Thyroid gland (tissue), 4 donors: ENCODE data around the gene RASL12. TPM values are rescaled to one million over a fixed set of nuclear protein-coding genes. Genes with fewer than 3 reads are reported as not detected.

Source experiments
- DNase-seq, 2 donors: peaks; one replicate each; pipeline ENCODE4 v3.0.0-alpha.2; 2019
- H3K27ac ChIP-seq, 3 donors: fragments of 200-600 bp; sonication (generic); 1 replicate in 2 of 3; 2 replicates in 1 of 3; pipeline ENCODE4 v1.5.1; 2016 to 2019; ENCODE audit warnings: mild to moderate bottlenecking in 1 of 3, moderate library complexity in 1 of 3
- H3K27me3 ChIP-seq: fragments of 200-600 bp; sonication (generic); one replicate; pipeline ENCODE4 v1.5.1; 2019
- H3K36me3 ChIP-seq, 2 donors: fragments of 200-600 bp; sonication (generic); one replicate each; pipeline ENCODE4 v1.5.1; 2016 to 2019
- H3K4me1 ChIP-seq, 2 donors: fragments of 200-600 bp; sonication (generic); one replicate each; pipeline ENCODE4 v1.5.1; 2017 to 2019
- H3K4me3 ChIP-seq, 3 donors: fragments of 200-600 bp; sonication (generic); replicated peaks in 1 of 3; 1 replicate in 2 of 3; 2 replicates in 1 of 3; pipeline ENCODE4 v1.5.1; 2016; ENCODE audit warnings: mild to moderate bottlenecking in 1 of 3
- H3K9me3 ChIP-seq: fragments of 200-600 bp; sonication (generic); one replicate; pipeline ENCODE4 v1.5.1; 2017
- CTCF ChIP-seq, 6 experiments: fragments of 200-600 bp in 3 of 6; fragments of 450-650 bp in 3 of 6; sonication (generic) in 3 of 6; IDR thresholded peaks; one replicate each; pipeline ENCODE4 v1.5.1; 2016 to 2019; ENCODE audit warnings: antibody characterized with exemption in 6 of 6, mild to moderate bottlenecking in 2 of 6, inconsistent platforms in 1 of 6, moderate library complexity in 1 of 6
- POLR2A ChIP-seq, 2 donors: fragments of 450-650 bp; IDR thresholded peaks; one replicate each; pipeline ENCODE4 v1.6.1; 2017; ENCODE audit warnings: antibody characterized with exemption in 2 of 2, mild to moderate bottlenecking in 2 of 2, moderate library complexity in 1 of 2
- WGBS, 2 donors: methylation state at CpG; one replicate each; pipeline ENCODE4 v1.1.5; 2017; 5-methylcytosine and 5-hydroxymethylcytosine counted together
- intact Hi-C: fragments of 100-400 bp; cut with DNase I; formaldehyde crosslinking; loops from one replicate; pipeline ENCODE4 v1.15.1; 2023
- total RNA-seq, 4 donors: library from RNA; depleted of rRNA; stranded (reverse); fragments of >200 nt; gene quantifications; one replicate each; pipeline ENCODE4 v1.2.3, GENCODE V29; 2016

RASL12 gene
- total RNA-seq, 4 donors from 2014 or later, result 5.1 to 12.5 (median 7.7) TPM

GRCh38 chr15:65084500-65085206 lies 16.9 kb upstream of the RASL12 start:
- Histone ChIP-seq H3K27ac (peak overlapping the region; percentile 11 to 97 (median 84)), H3K9me3 (no peaks in the 10 kb centered on the region), H3K36me3 (no peaks in the 10 kb centered on the region), H3K27me3 (no peaks in the 10 kb centered on the region), H3K4me3 (no peak overlapping the region), H3K4me1 (peaks cover 67 to 91% of the 10 kb centered on the region in 2 donors)
- DNase-seq, result no peak
- TF ChIP-seq POLR2A (IDR thresholded peaks at IDR 0.05) (no peak), CTCF (IDR thresholded peaks at IDR 0.05) (no peak)
- intact Hi-C loops, result no loop called here
- WGBS, 2 donors, result 88% methylated on average over 7 of the region's 7 CpGs

- no peaks in the 10 kb centered on the region for H3K9me3 ChIP-seq
- no peak overlapping the region for H3K4me3 ChIP-seq
- peak overlapping the region in 1 of 3 donors; percentile 60 for H3K27ac ChIP-seq
- no peaks in the 10 kb centered on the region for H3K36me3 ChIP-seq
- intact Hi-C loops, result no loop called here
- DNase-seq, result no peak
- 48 to 55% methylated on average over 7 of the region's 7 CpGs for WGBS, 2 donors
- TF ChIP-seq POLR2A (IDR thresholded peaks at IDR 0.05), result no peak
- peak in 1 of 6 experiments; percentile 10 for TF ChIP-seq CTCF (IDR thresholded peaks at IDR 0.05)
- peaks cover 54 to 77% of the 10 kb centered on the region in 2 donors for H3K4me1 ChIP-seq
- H3K27me3 ChIP-seq, result no peaks in the 10 kb centered on the region
Measured at GRCh38 chr15:65083262-65083701, 15.5 kb upstream of the RASL12 start.

GRCh38 chr15:65082303-65082953 lies 14.6 kb upstream of the RASL12 start:
- Histone ChIP-seq H3K4me3 (no peak overlapping the region), H3K4me1 (peaks cover 45 to 77% of the 10 kb centered on the region in 2 donors), H3K36me3 (no peaks in the 10 kb centered on the region), H3K27ac (peak overlapping the region in 2 of 3 donors; percentile 60 to 69), H3K27me3 (no peaks in the 10 kb centered on the region), H3K9me3 (no peaks in the 10 kb centered on the region)
- WGBS, 2 donors, result 49 to 58% methylated on average over 7 of the region's 7 CpGs
- DNase-seq, result peak in 1 of 2 donors; percentile 33
- TF ChIP-seq POLR2A (IDR thresholded peaks at IDR 0.05) (no peak), CTCF (IDR thresholded peaks at IDR 0.05) (no peak)
- intact Hi-C loops, result no loop called here

- H3K4me3 ChIP-seq, result no peak overlapping the region
- 79 to 81% methylated on average over 5 of the region's 5 CpGs for WGBS, 2 donors
- no peaks in the 10 kb centered on the region for H3K9me3 ChIP-seq
- peaks cover 38 to 71% of the 10 kb centered on the region in 2 donors for H3K4me1 ChIP-seq
- DNase-seq, result no peak
- peak overlapping the region; percentile 2 to 69 (median 60) for H3K27ac ChIP-seq
- no peaks in the 10 kb centered on the region for H3K36me3 ChIP-seq
- intact Hi-C loops, result no loop called here
- H3K27me3 ChIP-seq, result no peaks in the 10 kb centered on the region
- no peak for TF ChIP-seq POLR2A (IDR thresholded peaks at IDR 0.05)
Measured at GRCh38 chr15:65081758-65082157, 14.0 kb upstream of the RASL12 start.

- intact Hi-C loops, result no loop called here
- peak; percentile 65 to 71 for DNase-seq
- no peaks in the 10 kb centered on the region for H3K27me3 ChIP-seq
- H3K27ac ChIP-seq, result peak overlapping the region; percentile 7 to 69 (median 60)
- H3K4me1 ChIP-seq, result peaks cover 34 to 66% of the 10 kb centered on the region in 2 donors
- no peaks in the 10 kb centered on the region for H3K36me3 ChIP-seq
- TF ChIP-seq POLR2A (IDR thresholded peaks at IDR 0.05), result peak in 1 of 2 donors; percentile 33
- no peak for TF ChIP-seq CTCF (IDR thresholded peaks at IDR 0.05)
- WGBS, 2 donors, result 38 to 52% methylated on average over 6 of the region's 6 CpGs
- H3K9me3 ChIP-seq, result no peaks in the 10 kb centered on the region
- no peak overlapping the region for H3K4me3 ChIP-seq
Measured at GRCh38 chr15:65081270-65081669, 13.5 kb upstream of the RASL12 start.
